ENCODE data around the gene LNX1. TPM values are rescaled to one million over a fixed set of nuclear protein-coding genes. Genes with fewer than 3 reads are reported as not detected.

Gene LNX1
- total RNA-seq, 1 donor from 2014 or later: not detected

Other genes with a start within 250 kb of the LNX1 start
- gene SCFD2, start 225.4 kb downstream of the LNX1 start, total RNA-seq: 29.9 and 30.3 TPM in 2 replicates
- 83.8 and 91.5 TPM in 2 replicates for gene FIP1L1, start 213.8 kb downstream of the LNX1 start, total RNA-seq

All from T-helper 1 cell treated with Interleukin-12 subunit alpha and Interleukin-12 subunit beta and Interleukin-4 antibody, amounts not matched to agents 30 ng/mL and 1 ng/mL, for 36 hours (primary cell).